Hippocampal formation (tissue), 2 donors: Measurements from ENCODE around the gene RAB3IL1.
"Not testable (repeated sequence)": the region's sequence is repeated elsewhere in the genome, so short reads cannot be mapped to it uniquely, and the experiment has no call there.

Experiments
- DNase-seq, 2 donors: peaks; one replicate each; lab custom pipeline; 2025; lab: John Stamatoyannopoulos, UW

The RAB3IL1 gene, protein sequence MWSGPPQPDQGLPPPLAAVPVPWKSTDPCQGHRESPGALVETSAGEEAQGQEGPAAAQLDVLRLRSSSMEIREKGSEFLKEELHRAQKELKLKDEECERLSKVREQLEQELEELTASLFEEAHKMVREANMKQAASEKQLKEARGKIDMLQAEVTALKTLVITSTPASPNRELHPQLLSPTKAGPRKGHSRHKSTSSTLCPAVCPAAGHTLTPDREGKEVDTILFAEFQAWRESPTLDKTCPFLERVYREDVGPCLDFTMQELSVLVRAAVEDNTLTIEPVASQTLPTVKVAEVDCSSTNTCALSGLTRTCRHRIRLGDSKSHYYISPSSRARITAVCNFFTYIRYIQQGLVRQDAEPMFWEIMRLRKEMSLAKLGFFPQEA

DNA sequence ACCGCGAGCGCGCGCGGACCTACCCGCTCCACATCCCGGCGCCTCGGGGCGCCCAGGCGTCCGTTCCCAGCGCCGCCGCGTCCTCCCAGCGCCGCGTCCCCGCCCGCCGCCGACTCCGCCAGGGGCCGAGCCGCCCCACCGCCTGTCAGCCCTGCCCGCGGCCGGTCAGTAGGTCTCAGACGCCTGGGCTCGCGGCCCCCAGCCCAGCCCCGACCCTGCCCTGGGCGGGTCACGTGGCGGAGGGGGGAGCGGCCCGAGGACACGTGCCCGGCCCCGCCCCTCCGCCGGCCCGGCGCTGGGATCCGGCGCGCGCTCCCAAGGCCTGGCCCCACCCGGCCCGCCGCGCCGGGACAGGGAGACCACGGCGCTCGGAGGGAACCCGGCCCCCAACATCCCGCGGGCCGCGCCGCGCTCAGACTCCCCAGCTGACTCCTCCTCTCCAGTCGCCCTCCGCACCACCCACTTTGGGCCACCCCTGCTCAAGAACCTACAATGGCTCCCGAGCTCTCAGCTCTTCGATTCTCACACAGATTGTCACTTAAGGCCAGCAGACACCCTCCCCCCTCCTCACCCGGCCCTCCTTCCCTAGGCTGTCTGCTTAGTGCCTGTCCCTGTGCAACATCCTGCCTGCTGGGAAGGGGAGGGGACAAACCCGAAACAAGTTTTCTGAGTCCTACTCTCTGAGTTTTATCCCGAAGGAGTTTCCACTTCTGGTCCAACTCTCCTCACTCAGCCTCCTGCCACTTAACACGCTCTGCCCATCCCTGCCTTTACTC, at the start of gene RAB3IL1:
Gene RAB3IL1, minus strand, starts transcription at position 233 of the 776 bp plus-strand sequence. Its CDS starts 199 bp downstream, at position 34.
- peak; percentile 36 to 42 for DNase-seq

DNA sequence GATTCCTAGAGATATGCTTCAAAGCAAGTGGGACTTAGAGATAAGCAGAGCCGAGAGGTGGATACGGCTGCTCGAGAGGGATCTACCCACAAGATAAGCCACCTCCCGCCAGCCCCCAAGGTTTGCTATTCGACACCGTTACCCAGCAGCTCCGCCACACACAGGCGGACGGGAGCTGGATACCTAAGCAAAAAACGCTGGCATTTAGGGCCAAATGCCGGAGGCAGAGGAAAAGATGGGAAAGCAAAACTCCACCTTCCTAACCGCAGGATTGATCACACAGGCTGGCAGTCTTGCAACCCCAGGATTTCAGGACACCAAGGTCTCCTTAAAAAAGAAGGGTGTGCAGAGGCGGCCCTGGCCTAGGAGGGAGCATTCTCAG, 49.4 kb upstream of the RAB3IL1 start:
- DNase-seq, result no peak

DNA sequence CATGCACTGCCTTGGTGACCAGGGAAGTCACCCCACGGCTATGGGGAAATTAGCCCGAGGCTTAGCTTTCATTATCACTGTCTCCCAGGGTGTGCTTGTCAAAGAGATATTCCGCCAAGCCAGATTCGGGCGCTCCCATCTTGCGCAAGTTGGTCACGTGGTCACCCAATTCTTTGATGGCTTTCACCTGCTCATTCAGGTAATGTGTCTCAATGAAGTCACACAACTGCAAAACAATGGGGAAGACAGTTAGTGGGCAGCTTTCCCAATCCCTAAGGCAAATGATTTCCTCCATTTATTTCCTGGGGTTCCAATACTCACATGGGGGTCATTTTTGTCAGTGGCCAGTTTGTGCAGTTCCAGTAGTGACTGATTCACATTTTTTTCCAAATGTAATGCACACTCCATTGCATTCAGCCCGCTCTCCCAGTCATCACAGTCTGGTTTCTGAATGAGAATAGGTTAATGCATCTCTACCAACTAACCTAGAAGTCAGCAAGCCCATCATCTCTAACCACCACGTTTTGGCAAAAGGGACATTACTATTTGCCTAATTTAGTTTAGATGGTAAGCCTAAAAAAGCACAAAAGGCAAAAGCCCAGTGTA, 47.4 kb upstream of the RAB3IL1 start:
- DNase-seq, result not testable (repeated sequence)

DNA sequence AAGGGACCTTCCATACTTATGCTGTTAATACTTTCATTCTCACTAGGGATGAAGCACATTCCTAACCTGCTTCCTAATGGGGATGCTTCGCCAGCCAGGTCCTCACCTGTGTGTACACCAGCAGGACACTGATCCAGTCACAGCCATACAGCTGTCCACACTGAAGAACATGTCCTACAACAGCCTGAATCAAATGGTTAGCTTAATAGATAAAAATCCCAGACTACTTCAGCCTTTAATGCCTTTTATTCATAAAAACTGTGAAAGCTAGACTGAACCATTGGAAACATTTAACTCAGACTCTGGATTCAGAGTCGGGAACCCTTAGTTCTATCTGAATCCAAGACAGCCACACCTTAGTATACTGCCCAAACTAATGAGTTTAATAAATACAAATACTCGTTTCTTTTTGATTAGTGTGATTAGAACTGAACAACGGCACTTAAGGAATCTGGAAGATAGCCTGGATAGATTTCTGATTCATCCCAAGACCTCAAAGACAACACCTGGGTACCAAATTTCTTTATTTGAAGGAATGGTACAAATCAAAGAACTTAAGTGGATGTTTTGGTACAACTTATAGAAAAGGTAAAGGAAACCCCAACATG, 46.8 kb upstream of the RAB3IL1 start:
- no peak for DNase-seq

DNA sequence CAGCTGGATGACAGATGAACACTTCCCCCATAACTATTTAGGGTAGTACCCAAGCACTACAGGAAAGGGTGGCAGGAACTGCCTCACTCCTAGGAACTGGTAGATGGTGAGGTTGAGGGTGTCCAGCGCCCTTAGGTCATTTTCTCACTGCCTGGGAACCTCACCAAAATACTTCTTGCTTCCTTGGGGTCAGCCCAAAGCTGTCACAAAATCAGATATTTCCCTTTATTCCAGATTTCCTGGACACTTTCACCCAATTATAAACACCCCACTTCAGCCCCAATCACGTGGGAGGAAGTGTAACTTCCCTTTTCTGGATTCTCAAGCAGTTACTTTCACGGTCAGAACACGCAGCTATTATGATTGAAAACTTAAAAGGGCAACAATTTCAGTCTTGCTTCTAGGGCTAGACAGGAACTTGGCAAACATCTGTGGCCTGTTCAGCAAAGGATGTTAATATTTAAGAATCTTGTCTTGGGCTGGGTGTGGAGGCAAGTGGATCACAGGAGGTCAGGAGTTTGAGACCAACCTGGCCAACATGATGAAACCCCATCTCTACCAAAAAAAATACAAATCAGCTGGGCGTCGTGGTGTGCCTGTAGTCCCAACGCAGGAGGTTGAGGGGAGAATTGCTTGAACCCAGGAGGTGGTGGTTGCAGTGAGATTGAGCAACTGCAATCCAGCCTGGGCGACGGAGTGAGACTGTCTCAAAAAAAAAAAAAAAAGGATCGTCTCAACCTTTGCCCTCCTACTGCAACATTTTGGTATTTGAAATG, 46.1 kb upstream of the RAB3IL1 start:
- DNase-seq, result no peak

DNA sequence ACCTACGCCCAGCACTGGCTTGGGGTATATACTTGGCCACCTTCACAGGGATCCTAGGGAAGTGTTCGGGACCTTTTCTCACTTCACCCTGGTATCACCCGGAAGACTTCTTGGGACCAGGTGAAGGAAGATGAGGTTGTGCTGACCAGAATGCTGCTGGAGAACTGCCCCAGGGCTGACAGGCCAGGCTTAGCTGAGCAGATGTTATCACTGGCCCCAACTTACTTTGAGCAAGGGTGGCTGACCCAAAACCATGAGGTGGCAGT, 45.6 kb upstream of the RAB3IL1 start:
- no peak for DNase-seq

DNA sequence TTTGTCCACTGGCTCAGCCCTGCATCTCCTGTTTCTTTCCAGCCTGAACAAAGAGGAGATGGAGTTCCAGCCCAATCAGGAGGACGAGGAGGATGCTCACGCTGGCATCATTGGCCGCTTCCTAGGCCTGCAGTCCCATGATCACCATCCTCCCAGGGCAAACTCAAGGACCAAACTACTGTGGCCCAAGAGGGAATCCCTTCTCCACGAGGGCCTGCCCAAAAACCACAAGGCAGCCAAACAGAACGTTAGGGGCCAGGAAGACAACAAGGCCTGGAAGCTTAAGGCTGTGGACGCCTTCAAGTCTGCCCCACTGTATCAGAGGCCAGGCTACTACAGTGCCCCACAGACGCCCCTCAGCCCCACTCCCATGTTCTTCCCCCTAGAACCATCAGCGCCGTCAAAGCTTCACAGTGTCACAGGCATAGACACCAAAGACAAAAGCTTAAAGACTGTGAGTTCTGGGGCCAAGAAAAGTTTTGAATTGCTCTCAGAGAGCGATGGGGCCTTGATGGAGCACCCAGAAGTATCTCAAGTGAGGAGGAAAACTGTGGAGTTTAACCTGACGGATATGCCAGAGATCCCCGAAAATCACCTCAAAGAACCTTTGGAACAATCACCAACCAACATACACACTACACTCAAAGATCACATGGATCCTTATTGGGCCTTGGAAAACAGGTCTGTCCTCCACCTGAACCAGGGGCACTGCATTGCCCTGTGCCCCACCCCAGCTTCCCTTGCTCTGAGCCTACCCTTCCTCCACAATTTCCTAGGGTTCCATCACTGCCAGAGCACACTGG, 45.0 kb upstream of the RAB3IL1 start:
- no peak for DNase-seq

DNA sequence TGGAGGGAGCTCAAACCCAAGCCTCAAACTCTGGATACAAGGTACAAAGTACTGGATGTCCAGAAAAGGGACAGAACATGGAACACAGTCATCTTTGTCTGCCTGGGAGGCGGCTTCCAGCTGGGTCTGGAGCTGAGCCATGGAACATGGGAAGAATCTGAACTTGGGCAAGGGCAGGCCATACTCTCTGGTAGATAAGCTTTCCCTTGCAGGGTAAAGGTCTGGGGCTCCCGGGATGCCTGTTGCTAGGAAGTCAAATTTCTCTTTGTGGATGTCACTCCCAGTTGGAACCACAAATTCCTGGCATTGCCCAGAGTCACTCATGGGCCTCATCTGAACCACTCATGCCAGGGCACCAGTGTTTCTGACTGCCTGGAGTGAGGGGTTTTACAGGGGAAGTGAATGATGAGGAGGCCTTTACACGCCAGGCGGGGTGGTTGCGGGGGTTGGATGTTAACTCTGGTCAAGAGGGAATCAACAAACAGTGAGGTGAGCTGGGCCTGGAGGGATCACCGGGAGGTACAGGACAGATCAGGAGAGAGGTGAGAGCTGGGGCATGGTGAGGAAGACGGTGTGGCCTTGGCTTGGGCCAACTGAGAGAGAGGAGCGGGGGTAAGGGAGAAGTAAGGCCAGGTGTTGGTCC, 44.3 kb upstream of the RAB3IL1 start:
- peak; percentile 67 to 78 for DNase-seq

DNA sequence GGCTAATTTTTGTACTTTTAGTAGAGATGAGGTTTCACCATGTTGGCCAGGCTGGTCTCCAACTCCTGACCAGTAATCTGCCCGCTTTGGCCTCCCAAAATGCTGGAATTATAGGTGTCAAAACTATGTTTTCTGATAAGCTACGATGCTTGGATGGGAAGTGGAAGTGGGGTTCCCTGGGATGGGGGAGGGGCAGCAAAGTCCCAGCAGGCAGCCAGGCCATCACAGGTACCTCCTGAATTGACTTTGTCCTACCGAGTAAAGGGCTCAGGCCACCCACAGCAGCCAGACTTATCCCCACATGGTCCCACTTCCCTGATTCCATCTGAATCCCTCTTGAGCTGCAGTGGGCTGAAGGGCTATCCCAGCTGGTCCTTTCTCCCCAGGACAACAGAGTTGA, 43.2 kb upstream of the RAB3IL1 start:
- no peak for DNase-seq

DNA sequence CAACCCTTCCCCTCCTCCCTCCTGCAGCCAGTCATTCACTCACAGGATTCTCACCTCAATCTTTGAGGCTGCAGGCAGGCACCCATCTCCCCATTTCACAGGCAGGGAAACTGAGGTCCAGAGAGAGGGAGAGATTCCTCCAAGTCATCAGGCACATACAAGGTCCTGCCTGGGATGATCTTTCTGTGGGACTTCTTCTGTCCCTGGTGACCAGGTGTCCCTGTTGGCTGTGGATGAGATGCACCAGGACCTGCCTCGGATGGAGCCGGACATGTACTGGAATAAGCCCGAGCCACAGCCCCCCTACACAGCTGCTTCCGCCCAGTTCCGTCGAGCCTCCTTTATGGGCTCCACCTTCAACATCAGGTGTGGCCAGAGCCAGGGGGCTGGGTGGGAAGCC, 42.3 kb upstream of the RAB3IL1 start:
- no peak for DNase-seq

DNA sequence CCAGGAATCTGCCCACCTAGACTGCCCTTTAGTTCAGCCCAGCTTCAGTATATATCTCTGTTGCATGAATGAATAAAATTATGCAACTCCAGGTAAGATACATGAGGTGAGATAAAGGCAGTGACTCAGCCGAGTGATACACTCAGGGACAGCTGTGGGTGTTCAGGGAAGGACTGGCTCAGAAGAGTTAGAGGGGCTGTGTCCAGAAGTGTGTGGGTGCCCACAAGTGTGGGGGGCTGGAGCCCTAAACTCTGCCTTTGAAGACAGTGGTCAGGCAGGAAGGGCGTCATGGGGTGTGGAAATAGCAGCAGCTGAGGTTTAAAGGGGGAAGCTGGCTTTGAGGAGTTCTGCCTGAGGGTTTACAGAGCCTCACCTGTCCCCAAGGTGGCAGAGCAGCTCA, 41.7 kb upstream of the RAB3IL1 start:
- DNase-seq, result no peak

DNA sequence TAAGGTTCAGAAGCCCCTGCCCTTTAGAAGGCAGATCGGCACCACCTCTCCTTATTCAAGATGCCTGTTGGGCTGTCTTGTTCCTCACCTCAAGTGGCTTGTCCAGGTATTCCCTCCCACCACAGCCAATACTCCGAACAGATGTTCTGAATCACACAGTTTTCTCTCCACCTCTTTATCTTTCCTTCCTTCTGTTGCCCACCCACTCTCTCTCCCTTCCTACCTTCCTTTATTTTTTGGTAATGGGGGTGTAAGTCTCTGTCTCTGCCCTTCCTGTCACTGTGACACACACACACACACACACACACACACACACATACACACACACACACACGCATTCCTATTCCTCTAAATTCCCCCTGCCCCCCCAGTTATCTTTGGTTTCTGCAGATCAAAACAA, 41.2 kb upstream of the RAB3IL1 start:
- no peak for DNase-seq

DNA sequence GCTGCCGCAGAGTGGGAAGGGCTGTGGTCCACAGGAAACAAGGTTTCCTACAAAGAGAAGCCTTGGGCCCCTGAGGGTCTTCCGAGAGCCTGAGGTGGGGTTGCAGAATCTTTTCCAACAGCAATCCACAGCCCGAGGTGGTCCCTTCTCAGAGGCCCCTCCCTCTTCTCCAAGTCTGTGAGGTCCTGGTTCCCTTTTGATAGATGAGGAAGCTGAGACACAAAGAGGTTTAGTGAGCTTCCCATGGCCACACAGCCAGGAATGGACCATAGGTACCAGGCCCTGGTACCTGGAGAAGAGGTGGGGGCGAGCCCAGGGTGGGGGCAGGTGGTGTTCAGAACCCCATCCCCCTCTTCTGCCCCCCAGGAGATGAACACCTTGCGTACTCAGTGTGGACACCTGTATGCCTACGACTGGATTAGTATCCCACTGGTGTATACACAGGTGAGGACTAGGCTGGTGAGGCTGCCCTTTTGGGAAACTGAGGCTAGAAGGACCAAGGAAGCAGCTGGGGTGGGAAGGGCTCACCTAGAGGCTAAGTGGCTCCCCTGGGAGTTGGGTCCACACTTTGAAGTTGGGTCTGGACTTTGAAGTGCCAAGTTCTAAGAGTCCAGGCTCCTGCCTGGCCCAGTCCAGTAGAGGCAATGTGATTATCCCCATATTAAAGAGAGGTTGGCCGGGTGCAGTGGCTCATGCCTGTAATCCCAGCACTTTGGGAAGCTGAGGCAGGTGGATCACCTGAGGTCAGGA, 39.8 kb upstream of the RAB3IL1 start:
- no peak for DNase-seq

DNA sequence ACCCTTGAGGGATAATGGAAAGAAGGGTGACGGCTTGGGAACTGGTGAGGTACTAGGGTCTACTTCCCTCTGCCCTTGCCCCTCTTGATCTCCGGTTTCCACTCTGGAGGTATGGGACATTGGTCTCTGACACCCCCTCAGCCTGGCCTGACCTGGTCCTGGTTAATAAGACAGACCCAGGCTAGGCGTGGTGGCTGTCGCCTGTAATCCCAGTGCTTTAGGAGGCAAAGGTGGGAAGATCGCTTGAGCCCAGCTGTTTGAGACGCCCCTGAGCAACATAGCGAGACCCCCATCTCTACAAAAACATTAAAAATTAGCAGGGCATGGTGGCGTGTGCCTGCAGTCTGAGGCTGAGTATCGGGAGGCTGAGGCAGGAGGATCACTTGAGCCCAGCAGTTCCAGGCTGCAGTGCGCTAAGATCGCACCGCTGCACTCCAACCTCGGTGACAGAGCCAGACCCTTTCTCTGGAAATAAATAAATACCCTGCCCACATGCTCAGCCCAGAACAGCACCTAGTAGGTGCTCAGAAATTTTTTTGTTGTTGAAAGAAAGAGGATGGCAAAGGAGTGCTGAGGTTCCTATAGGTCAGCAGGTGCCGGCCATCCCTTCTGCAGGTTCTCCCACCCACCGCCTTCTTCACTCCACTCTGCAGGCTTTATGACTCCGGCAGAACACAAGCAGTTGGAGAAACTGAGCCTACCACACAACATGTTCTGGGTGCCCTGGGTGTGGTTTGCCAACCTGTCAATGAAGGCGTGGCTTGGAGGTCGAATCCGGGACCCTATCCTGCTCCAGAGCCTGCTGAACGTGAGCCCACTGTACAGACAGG, 39.0 kb upstream of the RAB3IL1 start:
- DNase-seq, result no peak

DNA sequence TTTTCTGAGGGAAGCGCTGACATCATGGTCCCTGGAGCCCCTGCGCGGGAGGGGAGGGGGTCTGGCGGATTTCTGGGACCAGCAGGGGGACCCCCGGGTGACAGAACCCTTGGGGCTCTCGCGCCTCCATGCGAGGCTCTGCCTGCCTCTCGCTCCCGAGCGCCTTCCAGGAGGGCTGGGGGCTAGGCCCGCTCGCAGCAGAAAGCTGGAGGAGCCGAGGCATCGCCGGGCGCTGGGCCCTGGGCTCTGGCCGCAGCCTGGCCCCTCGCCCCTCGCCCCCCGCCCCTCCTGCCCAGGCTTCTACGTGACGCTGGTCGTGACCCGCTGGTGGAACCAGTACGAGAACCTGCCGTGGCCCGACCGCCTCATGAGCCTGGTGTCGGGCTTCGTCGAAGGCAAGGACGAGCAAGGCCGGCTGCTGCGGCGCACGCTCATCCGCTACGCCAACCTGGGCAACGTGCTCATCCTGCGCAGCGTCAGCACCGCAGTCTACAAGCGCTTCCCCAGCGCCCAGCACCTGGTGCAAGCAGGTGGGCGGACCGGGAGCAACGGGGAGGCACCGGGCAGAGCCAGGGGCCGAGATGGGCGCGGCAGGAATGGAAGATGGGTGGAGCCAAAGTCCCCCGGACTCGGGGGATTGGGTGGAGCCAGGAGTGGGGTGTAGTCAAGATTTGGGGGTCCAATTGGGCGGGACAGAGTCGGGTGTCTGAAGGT, 38.2 kb upstream of the RAB3IL1 start:
- no peak for DNase-seq

DNA sequence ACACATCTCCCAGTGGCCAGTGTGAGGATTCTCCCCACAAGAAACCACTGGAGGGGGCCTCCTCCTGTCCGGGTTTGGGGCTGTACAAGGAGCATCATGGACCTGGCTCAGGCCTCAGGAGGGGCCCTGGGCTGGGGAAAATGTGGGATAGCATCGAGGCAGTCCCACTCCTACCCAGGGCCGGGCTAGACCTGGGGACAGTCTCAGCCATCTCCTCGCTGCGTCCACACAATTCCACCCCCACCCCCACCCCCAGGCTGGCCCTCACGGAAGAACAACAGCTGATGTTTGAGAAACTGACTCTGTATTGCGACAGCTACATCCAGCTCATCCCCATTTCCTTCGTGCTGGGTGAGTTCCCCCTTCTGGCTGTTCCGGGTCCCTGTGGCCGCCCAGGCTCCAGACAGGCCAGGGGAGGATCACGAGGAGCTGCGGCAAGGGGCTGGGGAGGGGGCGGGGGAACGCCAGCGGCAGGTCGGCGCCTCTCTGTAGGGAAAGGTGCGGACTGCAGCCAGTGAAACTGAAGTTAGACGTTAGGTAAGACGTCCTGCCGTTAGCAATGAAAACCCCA, 37.6 kb upstream of the RAB3IL1 start:
- peak; percentile 26 to 36 for DNase-seq

DNA sequence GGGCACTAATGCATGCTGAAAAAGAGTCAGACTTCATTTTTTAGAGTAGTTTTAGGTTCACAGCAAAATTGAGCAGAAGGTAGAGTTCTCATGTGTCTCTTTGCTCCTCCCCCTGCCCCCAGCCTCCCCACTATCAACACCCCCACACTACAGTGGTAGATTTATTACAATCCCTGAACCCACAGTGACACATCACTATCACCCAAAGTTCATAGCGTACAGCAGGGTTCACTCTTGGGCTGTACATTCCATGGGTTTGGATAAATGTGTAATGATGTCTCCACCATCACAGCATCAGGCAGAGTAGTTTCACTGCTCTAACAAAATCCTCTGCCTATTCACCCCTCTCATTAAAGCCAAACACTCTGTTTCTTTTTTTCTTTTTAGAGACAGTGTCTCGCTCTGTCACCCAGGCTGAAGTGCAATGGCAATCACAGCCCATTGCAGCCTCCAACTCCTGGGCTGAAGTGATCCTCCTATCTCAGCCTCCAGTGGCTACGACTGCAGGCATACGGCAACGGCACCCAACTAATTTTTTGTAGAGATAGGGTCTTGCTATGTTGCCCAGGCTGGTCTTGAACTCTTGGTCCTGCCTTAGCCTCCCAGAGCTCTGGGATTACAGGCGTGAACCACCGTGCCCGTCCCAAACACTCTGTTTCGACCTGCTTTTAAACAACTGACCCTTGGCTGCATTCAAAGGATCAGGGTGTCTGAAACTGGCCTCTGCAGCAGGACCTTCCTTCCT, 36.9 kb upstream of the RAB3IL1 start:
- DNase-seq, result no peak
